ENCODE results near the gene EML6. TPM values are rescaled to one million over a fixed set of nuclear protein-coding genes. Genes with fewer than 3 reads are reported as not detected.

The EML6 gene
- total RNA-seq, 1 experiment from 2014 or later = 1.5 TPM

DNA sequence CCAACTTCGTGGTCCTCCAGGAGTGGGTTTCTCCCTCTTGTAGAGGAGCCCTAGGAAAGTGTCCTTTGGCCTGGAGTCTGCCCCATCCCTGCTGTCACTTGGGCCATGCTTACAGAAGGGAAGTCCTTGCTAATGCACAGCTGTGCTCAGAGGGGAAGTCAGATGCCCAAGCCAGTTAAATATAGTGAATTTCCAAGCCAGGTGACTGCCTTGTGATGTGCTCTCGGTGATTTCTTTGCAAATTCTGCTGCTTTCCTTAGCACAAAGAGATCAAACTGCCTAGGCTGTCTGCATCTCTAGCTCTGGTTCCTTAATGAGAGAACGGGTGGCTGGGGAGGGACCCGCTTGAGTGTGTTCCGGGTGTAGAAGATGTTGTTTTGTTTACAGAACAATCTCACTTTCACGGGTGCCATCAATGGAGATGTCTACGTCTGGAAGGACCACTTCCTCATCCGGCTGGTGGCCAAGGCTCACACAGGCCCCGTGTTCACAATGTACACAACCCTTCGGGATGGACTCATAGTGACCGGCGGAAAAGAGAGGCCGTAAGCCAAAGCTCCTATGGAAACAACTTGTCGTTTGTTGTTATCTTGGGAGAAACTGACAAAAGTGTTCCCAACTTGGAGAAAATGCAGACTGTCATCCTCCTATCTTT is 235.4 kb downstream of the EML6 start:
- H4K91ac ChIP-seq (ENCODE audit: insufficient read length, low read depth, low read length) = no peak overlapping the region
- H3K27me3 Mint-ChIP-seq (ENCODE audit: low read depth) = no peaks in the 10 kb centered on the region; the same call in 1 of the 2 replicates
- H2BK20ac ChIP-seq (ENCODE audit: low read depth, low read length, poor library complexity, severe bottlenecking) = no peak overlapping the region
- H2BK12ac ChIP-seq (ENCODE audit: insufficient read length, low read depth, low read length) = no peak overlapping the region
- no peak overlapping the region for H2AFZ ChIP-seq (ENCODE audit: low read length)
- no peak overlapping the region for H3T11ph ChIP-seq (ENCODE audit: low read length)
- no peak overlapping the region for H3K18ac ChIP-seq (ENCODE audit: insufficient read length, low read depth, low read length)
- H3K9ac ChIP-seq (ENCODE audit: extremely low read depth, insufficient read length, low read length) = no peak overlapping the region
- no peaks in the 10 kb centered on the region for H3K9me3 ChIP-seq (ENCODE audit: control insufficient read depth, low read depth, low read length)
- no CpG with 5 or more reads among the region's 14 CpGs for WGBS (ENCODE audit: extremely low coverage, insufficient read length, low lambda C conversion rate)
- H3K79me2 ChIP-seq (ENCODE audit: insufficient read depth, low read length) = no peaks in the 10 kb centered on the region
- H4K5ac ChIP-seq (ENCODE audit: insufficient read length, low read depth, low read length) = no peak overlapping the region
- no peak for DNase-seq
- no peak overlapping the region for H2BK5ac ChIP-seq (ENCODE audit: insufficient read length, low read length)
- H2BK120ac ChIP-seq (ENCODE audit: low read depth, low read length, poor library complexity, severe bottlenecking) = no peak overlapping the region
- no peak overlapping the region for H3K4me2 ChIP-seq (ENCODE audit: insufficient read depth, insufficient read length, low read length)
- H3K4me1 ChIP-seq (ENCODE audit: insufficient read depth, low read length) = no peaks in the 10 kb centered on the region
- TF ChIP-seq, protein P1, sequence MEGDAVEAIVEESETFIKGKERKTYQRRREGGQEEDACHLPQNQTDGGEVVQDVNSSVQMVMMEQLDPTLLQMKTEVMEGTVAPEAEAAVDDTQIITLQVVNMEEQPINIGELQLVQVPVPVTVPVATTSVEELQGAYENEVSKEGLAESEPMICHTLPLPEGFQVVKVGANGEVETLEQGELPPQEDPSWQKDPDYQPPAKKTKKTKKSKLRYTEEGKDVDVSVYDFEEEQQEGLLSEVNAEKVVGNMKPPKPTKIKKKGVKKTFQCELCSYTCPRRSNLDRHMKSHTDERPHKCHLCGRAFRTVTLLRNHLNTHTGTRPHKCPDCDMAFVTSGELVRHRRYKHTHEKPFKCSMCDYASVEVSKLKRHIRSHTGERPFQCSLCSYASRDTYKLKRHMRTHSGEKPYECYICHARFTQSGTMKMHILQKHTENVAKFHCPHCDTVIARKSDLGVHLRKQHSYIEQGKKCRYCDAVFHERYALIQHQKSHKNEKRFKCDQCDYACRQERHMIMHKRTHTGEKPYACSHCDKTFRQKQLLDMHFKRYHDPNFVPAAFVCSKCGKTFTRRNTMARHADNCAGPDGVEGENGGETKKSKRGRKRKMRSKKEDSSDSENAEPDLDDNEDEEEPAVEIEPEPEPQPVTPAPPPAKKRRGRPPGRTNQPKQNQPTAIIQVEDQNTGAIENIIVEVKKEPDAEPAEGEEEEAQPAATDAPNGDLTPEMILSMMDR (conservative IDR thresholded peaks at IDR 0.05) = no peak
- H2BK15ac ChIP-seq (ENCODE audit: low read depth, low read length) = no peak overlapping the region
- H3K23me2 ChIP-seq (ENCODE audit: insufficient read length, low read depth, low read length, poor library complexity, severe bottlenecking) = no peaks in the 10 kb centered on the region
- H3K79me1 ChIP-seq (ENCODE audit: insufficient read depth, low read depth, low read length, poor library complexity, severe bottlenecking) = no peaks in the 10 kb centered on the region
- H3K4me3 Mint-ChIP-seq = no peak overlapping the region
- no peak overlapping the region for H4K8ac ChIP-seq (replicated peaks; ENCODE audit: insufficient read length, low read depth, low read length)
- no peak overlapping the region for H3K23ac ChIP-seq (ENCODE audit: insufficient read length, low read depth, low read length)
- no peak overlapping the region for H3K27ac ChIP-seq (ENCODE audit: insufficient read length, low read depth, low read length)
- H3K4me1 Mint-ChIP-seq = peaks cover 10 to 26% of the 10 kb centered on the region in 2 experiments
- H4K20me1 ChIP-seq (ENCODE audit: control insufficient read depth, insufficient read depth, insufficient read length) = no peaks in the 10 kb centered on the region
- no peak overlapping the region for H2AK5ac ChIP-seq (ENCODE audit: insufficient read length, low read length)
- no peaks in the 10 kb centered on the region for H3K27me3 ChIP-seq (ENCODE audit: insufficient read depth, low read length)
- no peaks in the 10 kb centered on the region for H3K9me3 Mint-ChIP-seq
- no peaks in the 10 kb centered on the region for H3K36me3 Mint-ChIP-seq (ENCODE audit: insufficient read depth in 1 of 3, low read depth in 3 of 3)
- no peak overlapping the region for H3K56ac ChIP-seq (ENCODE audit: insufficient read length, low read depth, low read length)
- H3K27ac Mint-ChIP-seq = no peak overlapping the region; a peak in 1 of 7 replicates
- no peak overlapping the region for H3K14ac ChIP-seq (ENCODE audit: insufficient read depth, low read length)
- no peak overlapping the region for H3K4ac ChIP-seq (ENCODE audit: low read depth, low read length)
